Gastroesophageal sphincter (tissue), 3 donors: ENCODE results near the gene FHIT.

Experiments used
- CTCF ChIP-seq, 4 experiments: fragments of 200-600 bp in 2 of 4; fragments of 450-650 bp in 2 of 4; sonication (generic) in 1 of 4; IDR thresholded peaks; one replicate each; pipeline ENCODE4 v1.5.1; 2017 to 2019; ENCODE audit warnings: antibody characterized with exemption in 4 of 4, mild to moderate bottlenecking in 2 of 4, moderate library complexity in 2 of 4
- POLR2AphosphoS5 ChIP-seq: sonication (generic); formaldehyde crosslinking; IDR thresholded peaks from one replicate; pipeline ENCODE4 v1.6.1; 2017; ENCODE audit warnings: antibody characterized with exemption

GRCh38 chr3:61043156-61043555 is 208.1 kb downstream of the FHIT start:
- TF ChIP-seq CTCF (IDR thresholded peaks at IDR 0.05) (no peak), POLR2AphosphoS5 (no peak)
